HG03575 (cell line): ENCODE data around the gene BAG5.
"Not testable (repeated sequence)": the region's sequence is repeated elsewhere in the genome, so short reads cannot be mapped to it uniquely, and the experiment has no call there.

Experiments used
- ATAC-seq: cut with Tn5 transposase; IDR thresholded peaks from one replicate; pipeline ENCODE4 v1.9.1; 2021; ENCODE audit not compliant: unreplicated experiment, insufficient number of reproducible peaks, low FRiP score; ENCODE audit errors: extremely low read depth

The BAG5 gene

GRCh38 chr14:103562429-103563225, at the start of gene BAG5, which contains the start of gene COA8:
BAG5 (minus strand) TSS chr14:103562657; CDS start chr14:103561164, 1,493 bp downstream.
COA8 (plus strand) TSS chr14:103562960; CDS start chr14:103563002, 42 bp downstream.
- ATAC-seq, result no peak

- ATAC-seq, result no peak
Observed at GRCh38 chr14:103611215-103611614, 48.8 kb upstream of the BAG5 start.

- ATAC-seq, result not testable (repeated sequence)
Observed at GRCh38 chr14:103609081-103609480, 46.6 kb upstream of the BAG5 start.

- no peak for ATAC-seq
Observed at GRCh38 chr14:103607822-103608221, 45.4 kb upstream of the BAG5 start.

- no peak for ATAC-seq
Observed at GRCh38 chr14:103606963-103607668, 44.7 kb upstream of the BAG5 start.

- no peak for ATAC-seq
Observed at GRCh38 chr14:103604620-103605019, 42.2 kb upstream of the BAG5 start.

- ATAC-seq, result no peak
Observed at GRCh38 chr14:103600503-103600902, 38.0 kb upstream of the BAG5 start.

- ATAC-seq, result no peak
Observed at GRCh38 chr14:103597623-103598377, 35.3 kb upstream of the BAG5 start.

- ATAC-seq, result no peak
Observed at GRCh38 chr14:103594265-103594664, 31.8 kb upstream of the BAG5 start.

- ATAC-seq, result no peak
Observed at GRCh38 chr14:103593577-103593976, 31.1 kb upstream of the BAG5 start.

GRCh38 chr14:103584326-103584915, 22.0 kb upstream of the BAG5 start:
- no peak for ATAC-seq

- ATAC-seq, result no peak
Observed at GRCh38 chr14:103581954-103582703, 19.7 kb upstream of the BAG5 start.

- ATAC-seq, result no peak
Observed at GRCh38 chr14:103581206-103581605, 18.7 kb upstream of the BAG5 start.

- no peak for ATAC-seq
Observed at GRCh38 chr14:103578401-103579075, 16.1 kb upstream of the BAG5 start.

GRCh38 chr14:103576371-103577024, 14.0 kb upstream of the BAG5 start:
- no peak for ATAC-seq

- no peak for ATAC-seq
Observed at GRCh38 chr14:103574707-103575285, 12.3 kb upstream of the BAG5 start.

- no peak for ATAC-seq
Observed at GRCh38 chr14:103574104-103574503, 11.6 kb upstream of the BAG5 start.
